Epithelial cell of proximal tubule (primary cell): ENCODE results near the gene MAGED2. TPM values are rescaled to one million over a fixed set of nuclear protein-coding genes. Genes with fewer than 3 reads are reported as not detected.
A peak's percentile ranks its signal among the peaks of the same experiment; 100 is the strongest.

Experiments used
- DNase-seq: peaks from one replicate; pipeline ENCODE4 v3.0.0-alpha.2; 2011; ENCODE audit warnings: low read depth
- H3K4me3 ChIP-seq: 2 replicates; pipeline ENCODE4 v1.5.1; 2011; ENCODE audit warnings: low read depth, mild to moderate bottlenecking, low read length
- total RNA-seq: library from RNA; depleted of rRNA; stranded (reverse); fragments of >200 nt; gene quantifications from 2 replicates; pipeline ENCODE4 v1.2.3, GENCODE V29; 2015
- TF ChIP-seq, protein P1 (sequence below): conservative IDR thresholded peaks from 2 replicates; pipeline ENCODE4 v1.5.1; 2012; ENCODE audit warnings: low read depth, mild to moderate bottlenecking, low read length

MAGED2 gene
- total RNA-seq, 1 donor from 2014 or later = 138 TPM

DNA sequence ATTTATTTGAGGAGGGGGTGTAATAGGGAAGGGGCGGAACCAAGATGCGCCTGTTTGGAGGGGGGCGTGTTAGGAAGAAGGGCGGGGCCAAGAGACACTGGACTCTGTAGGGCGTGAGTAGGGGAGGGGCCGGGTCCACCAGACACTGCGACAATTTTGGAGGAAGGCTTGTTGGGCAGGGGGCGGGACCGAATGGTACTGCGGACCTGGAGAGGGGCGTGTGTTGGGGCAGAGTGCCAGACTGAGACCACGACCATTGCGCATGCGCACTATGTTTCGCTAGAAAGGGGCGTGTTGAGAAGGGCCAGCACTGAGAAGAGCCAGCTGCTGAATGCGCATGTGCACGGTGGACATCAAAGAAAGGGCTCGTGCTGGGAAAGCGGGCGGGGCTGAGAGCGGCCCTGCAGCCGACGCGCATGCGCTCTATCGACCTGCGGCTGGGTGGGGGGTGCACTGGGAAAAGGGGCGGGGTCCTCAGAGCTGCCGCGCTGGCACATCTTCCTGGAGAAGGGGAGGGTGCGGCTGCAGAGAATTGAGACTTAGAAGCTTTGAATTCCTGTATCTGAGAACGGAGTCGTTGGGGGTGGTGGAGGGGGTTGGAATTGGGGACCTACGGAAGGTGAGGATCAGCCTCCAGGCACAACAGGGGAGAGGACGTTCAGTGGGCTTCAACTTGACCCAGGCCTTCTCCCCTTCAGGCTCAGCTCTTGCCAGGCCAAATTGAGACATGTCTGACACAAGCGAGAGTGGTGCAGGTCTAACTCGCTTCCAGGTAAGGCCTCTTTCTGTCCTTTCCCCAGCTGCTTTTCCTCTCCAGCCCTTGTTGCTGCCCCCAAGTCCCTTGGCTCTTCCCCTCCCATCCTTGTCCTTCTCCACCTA is 1.3 kb downstream of the MAGED2 start:
- DNase-seq = peak; percentile 43
- H3K4me3 ChIP-seq = peak overlapping the region; percentile 84
- TF ChIP-seq, protein P1, sequence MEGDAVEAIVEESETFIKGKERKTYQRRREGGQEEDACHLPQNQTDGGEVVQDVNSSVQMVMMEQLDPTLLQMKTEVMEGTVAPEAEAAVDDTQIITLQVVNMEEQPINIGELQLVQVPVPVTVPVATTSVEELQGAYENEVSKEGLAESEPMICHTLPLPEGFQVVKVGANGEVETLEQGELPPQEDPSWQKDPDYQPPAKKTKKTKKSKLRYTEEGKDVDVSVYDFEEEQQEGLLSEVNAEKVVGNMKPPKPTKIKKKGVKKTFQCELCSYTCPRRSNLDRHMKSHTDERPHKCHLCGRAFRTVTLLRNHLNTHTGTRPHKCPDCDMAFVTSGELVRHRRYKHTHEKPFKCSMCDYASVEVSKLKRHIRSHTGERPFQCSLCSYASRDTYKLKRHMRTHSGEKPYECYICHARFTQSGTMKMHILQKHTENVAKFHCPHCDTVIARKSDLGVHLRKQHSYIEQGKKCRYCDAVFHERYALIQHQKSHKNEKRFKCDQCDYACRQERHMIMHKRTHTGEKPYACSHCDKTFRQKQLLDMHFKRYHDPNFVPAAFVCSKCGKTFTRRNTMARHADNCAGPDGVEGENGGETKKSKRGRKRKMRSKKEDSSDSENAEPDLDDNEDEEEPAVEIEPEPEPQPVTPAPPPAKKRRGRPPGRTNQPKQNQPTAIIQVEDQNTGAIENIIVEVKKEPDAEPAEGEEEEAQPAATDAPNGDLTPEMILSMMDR = no peak

DNA sequence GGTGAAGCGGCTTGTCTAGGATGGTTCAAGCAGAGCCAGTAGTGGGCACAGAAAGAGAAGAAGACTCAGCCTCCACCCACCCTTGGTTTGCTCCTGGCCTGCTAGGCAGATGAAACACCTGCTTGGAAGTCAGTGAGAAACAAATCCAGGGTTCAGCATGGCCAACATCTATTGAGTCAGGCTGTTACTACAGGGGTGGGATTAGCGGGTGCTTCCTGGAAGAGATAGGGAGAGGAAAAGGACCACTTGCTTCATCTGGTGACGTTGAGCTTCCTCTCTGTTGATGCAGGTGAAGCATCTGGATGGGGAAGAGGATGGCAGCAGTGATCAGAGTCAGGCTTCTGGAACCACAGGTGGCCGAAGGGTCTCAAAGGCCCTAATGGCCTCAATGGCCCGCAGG is 3.0 kb downstream of the MAGED2 start:
- TF ChIP-seq, protein P1 = no peak
- no peak overlapping the region for H3K4me3 ChIP-seq

DNA sequence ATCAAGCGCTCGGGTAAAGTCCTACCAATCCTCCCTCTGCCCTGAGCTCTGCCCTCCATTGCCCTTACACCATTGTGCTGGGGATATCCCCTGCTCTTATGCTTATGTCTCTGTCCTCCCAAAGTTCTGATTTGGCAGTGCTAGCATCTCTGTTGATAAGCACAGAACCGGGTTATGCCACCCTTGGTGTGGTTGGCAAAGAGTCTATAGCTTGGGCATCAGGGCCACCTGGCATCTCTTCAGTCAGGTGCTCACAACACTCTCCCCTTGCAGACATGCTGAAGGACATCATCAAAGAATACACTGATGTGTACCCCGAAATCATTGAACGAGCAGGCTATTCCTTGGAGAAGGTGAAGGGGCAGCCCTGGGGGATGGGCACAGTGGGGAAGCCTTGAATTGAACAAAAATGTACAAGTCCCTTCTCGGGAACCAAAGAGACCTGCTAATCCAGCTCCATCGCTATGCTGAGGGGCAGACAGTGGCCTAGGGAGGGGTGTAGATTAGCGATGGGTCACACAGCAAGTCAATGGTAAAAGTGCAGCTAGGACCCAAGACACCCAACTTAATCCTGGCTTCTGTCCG is 3.8 kb downstream of the MAGED2 start:
- TF ChIP-seq, protein P1 = no peak
- no peak for DNase-seq
- no peak overlapping the region for H3K4me3 ChIP-seq

More for the DNA sequence above, 3.0 kb downstream of the MAGED2 start:
- no peak for DNase-seq

DNA sequence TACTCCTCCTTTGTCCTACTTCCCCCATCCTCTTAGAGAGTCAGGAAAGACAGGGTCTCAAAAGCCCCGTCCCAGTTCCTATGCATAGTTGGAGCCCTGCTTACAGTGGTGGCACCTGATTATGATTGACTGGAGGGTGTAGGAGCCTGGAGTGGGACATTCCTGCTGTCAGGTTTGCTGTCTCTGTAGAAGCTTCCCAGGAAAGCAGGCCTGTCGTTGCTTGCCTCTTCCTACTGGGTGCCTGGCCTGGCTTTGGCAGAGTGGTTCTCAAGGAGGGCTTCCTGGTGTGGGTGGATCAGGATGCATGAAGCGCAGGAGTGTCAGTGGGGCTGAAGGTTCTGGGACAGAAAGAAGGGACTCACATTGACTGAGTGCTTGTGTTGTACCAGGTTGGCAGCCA is 4.8 kb downstream of the MAGED2 start:
- H3K4me3 ChIP-seq = no peak overlapping the region
- TF ChIP-seq, protein P1 = no peak
- no peak for DNase-seq

DNA sequence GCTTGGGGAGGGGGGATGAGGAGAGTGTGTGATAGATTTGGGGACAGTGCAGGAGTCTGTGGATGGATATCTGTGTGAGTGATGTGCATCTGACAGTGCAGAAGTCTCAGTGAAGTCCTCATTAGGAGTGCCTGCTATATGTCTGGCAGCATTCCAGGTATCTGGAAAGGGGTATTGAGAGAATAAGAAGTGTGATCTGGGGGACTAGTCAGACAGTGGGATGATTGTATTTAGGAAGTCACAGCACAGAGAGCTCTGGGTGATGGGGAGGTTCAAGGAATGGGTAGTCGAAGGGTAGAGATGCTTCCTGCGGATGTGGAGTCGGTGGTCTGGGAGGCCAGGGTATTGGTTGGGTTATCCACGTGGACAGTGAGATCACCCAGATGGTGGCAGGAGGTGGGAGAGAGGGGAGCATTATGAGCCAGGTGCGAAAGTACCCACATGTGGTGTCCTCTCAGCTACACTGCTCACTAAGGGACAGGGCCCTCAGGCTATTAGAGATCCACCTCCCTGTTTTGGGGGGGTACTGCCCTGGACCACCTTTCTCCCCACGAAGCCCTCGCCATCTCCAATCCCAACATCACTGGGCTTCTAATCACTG is 9.8 kb downstream of the MAGED2 start:
- TF ChIP-seq, protein P1 = no peak
- no peak for DNase-seq
- H3K4me3 ChIP-seq = no peak overlapping the region

DNA sequence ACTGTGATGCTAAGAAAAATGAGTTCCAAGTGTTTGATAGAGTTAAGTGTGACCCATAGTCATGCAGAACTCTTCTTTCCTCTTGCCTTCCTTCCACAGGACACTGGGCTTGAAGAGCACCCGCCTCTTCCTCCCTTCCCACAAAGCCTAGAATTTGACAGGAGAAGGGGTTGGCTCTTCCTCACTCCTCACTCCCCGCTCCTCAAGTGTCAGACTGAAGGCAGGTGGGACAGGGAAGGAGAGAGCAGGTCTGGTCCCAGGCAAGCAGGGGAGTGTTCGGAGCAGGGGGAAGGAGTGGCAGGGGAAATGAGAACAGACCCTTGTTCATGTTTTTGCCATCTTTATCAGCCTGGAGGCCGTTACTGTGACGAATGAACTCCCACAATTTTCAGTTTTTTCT is 10.7 kb downstream of the MAGED2 start:
- H3K4me3 ChIP-seq = no peak overlapping the region
- TF ChIP-seq, protein P1 = no peak
- no peak for DNase-seq
